Endodermal cell (in vitro differentiated cells): ENCODE data around the gene ADD1. TPM values are rescaled to one million over a fixed set of nuclear protein-coding genes. Genes with fewer than 3 reads are reported as not detected.

Experiments
- DNase-seq: peaks from one replicate; pipeline ENCODE4 v3.0.0-alpha.2; 2017
- H3K27ac ChIP-seq: 2 replicates; pipeline ENCODE4 v1.5.1; 2013; ENCODE audit warnings: mild to moderate bottlenecking, low read depth, low read length, moderate library complexity
- H3K27me3 ChIP-seq: 2 replicates; pipeline ENCODE4 v1.6.1; 2013; ENCODE audit warnings: mild to moderate bottlenecking, low read length, moderate library complexity; ENCODE audit not compliant: insufficient read depth, control insufficient read depth, poor library complexity, severe bottlenecking
- H3K36me3 ChIP-seq: 2 replicates; pipeline ENCODE4 v1.7.0; 2013; ENCODE audit warnings: mild to moderate bottlenecking, low read length, moderate library complexity; ENCODE audit not compliant: control insufficient read depth, insufficient read depth
- H3K4me1 ChIP-seq: one replicate; pipeline ENCODE4 v1.7.0; 2013; ENCODE audit warnings: low read length; ENCODE audit not compliant: control insufficient read depth, insufficient read depth
- H3K4me3 ChIP-seq: 2 replicates; pipeline ENCODE4 v1.5.1; 2013; ENCODE audit warnings: mild to moderate bottlenecking, low read length, moderate library complexity
- H3K9ac ChIP-seq: 2 replicates; pipeline ENCODE4 v1.6.1; 2013; ENCODE audit warnings: mild to moderate bottlenecking, low read length, moderate library complexity; ENCODE audit not compliant: poor library complexity, severe bottlenecking; ENCODE audit errors: extremely low read depth
- H3K9me3 ChIP-seq: 2 replicates; pipeline ENCODE4 v1.6.1; 2013; ENCODE audit warnings: mild to moderate bottlenecking, low read length, moderate library complexity; ENCODE audit not compliant: control insufficient read depth
- H3K27ac Mint-ChIP-seq: 2 replicates; pipeline ENCODE4 v1.8.0; 2020; ENCODE audit warnings: mixed read lengths
- H3K27me3 Mint-ChIP-seq: 2 replicates; pipeline ENCODE4 v1.8.0; 2021; ENCODE audit warnings: mild to moderate bottlenecking, mixed read lengths; ENCODE audit not compliant: insufficient read depth
- H3K36me3 Mint-ChIP-seq: 2 replicates; pipeline ENCODE4 v1.8.0; 2020; ENCODE audit warnings: low read depth, mixed read lengths
- H3K4me1 Mint-ChIP-seq: 2 replicates; pipeline ENCODE4 v1.8.0; 2020; ENCODE audit warnings: mixed read lengths
- H3K4me3 Mint-ChIP-seq: 2 replicates; pipeline ENCODE4 v1.8.0; 2020; ENCODE audit warnings: mild to moderate bottlenecking, moderate library complexity, mixed read lengths
- H3K9me3 Mint-ChIP-seq: 2 replicates; pipeline ENCODE4 v1.8.0; 2020; ENCODE audit warnings: mild to moderate bottlenecking, mixed read lengths
- CTCF ChIP-seq: fragments of 200-600 bp; sonication (generic); conservative IDR thresholded peaks from 2 replicates; pipeline ENCODE4 v1.5.0; 2021; ENCODE audit warnings: antibody characterized with exemption, mild to moderate bottlenecking
- WGBS, 2 experiments: methylation state at CpG; one replicate each; pipeline versions ENCODE4 v1.1.5 to v1.1.7; 2013; ENCODE audit warnings: missing lambda C conversion rate in 2 of 2, mixed read lengths in 1 of 2; ENCODE audit not compliant: insufficient coverage in 1 of 2, insufficient read length in 1 of 2; 5-methylcytosine and 5-hydroxymethylcytosine counted together
- total RNA-seq, 2 donors: library from RNA; stranded (reverse); fragmentation: NEBNext Ultra II Directional in 1 of 2; extraction: Animal tissue kit (Norgen Biotek cat#: 25700) in 1 of 2; gene quantifications; 2 replicates in 1 of 2; 3 replicates in 1 of 2; pipeline ENCODE4 v1.2.1, GENCODE V29; 2021

Gene ADD1
- total RNA-seq, 2 donors from 2014 or later = 231 to 257 TPM

- WGBS, 2 experiments = 93 to 96% methylated on average over 17 of the region's 17 CpGs
- Mint-ChIP-seq H3K4me3 (no peak overlapping the region), H3K4me1 (no peaks in the 10 kb centered on the region)
Observed at GRCh38 chr4:2828758-2829181, 14.9 kb upstream of the ADD1 start.

GRCh38 chr4:2829321-2829932, 14.2 kb upstream of the ADD1 start:
- no peak overlapping the region for H3K4me3 Mint-ChIP-seq
- no peaks in the 10 kb centered on the region for H3K9me3 ChIP-seq
- TF ChIP-seq CTCF = no peak
- no peak overlapping the region for H3K27ac Mint-ChIP-seq
- H3K27ac ChIP-seq = no peak overlapping the region
- no peaks in the 10 kb centered on the region for H3K4me1 Mint-ChIP-seq
- no peak for DNase-seq
- no peak overlapping the region for H3K9ac ChIP-seq
- H3K4me3 ChIP-seq = no peak overlapping the region
- H3K36me3 ChIP-seq = peaks cover 23% of the 10 kb centered on the region
- H3K36me3 Mint-ChIP-seq = peaks cover 52% of the 10 kb centered on the region
- 94 to 100% methylated on average over 1 to 18 of the region's 18 CpGs for WGBS, 2 experiments
- no peaks in the 10 kb centered on the region for H3K27me3 ChIP-seq
- H3K27me3 Mint-ChIP-seq = no peaks in the 10 kb centered on the region
- H3K9me3 Mint-ChIP-seq = no peaks in the 10 kb centered on the region
- H3K4me1 ChIP-seq = no peaks in the 10 kb centered on the region

More at GRCh38 chr4:2828758-2829181, 14.9 kb upstream of the ADD1 start:
- no peak for TF ChIP-seq CTCF
- Mint-ChIP-seq H3K27ac (peak overlapping the region; percentile 26), H3K27me3 (no peaks in the 10 kb centered on the region), H3K36me3 (peaks cover 55% of the 10 kb centered on the region), H3K9me3 (no peaks in the 10 kb centered on the region)
- Histone ChIP-seq H3K4me1 (no peaks in the 10 kb centered on the region), H3K27me3 (no peaks in the 10 kb centered on the region), H3K9ac (no peak overlapping the region), H3K4me3 (no peak overlapping the region), H3K9me3 (no peaks in the 10 kb centered on the region), H3K36me3 (peaks cover 17% of the 10 kb centered on the region), H3K27ac (no peak overlapping the region)
- no peak for DNase-seq

- H3K36me3 ChIP-seq = peaks cover 21% of the 10 kb centered on the region
- Mint-ChIP-seq H3K4me1 (no peaks in the 10 kb centered on the region), H3K27ac (no peak overlapping the region), H3K36me3 (peaks cover 51% of the 10 kb centered on the region), H3K27me3 (no peaks in the 10 kb centered on the region), H3K9me3 (no peaks in the 10 kb centered on the region), H3K4me3 (no peak overlapping the region)
- DNase-seq = no peak
- no peak overlapping the region for H3K27ac ChIP-seq
- 80 to 96% methylated on average over 5 to 19 of the region's 19 CpGs for WGBS, 2 experiments
- TF ChIP-seq CTCF = no peak
- H3K9me3 ChIP-seq = no peaks in the 10 kb centered on the region
- no peak overlapping the region for H3K9ac ChIP-seq
- H3K4me1 ChIP-seq = no peaks in the 10 kb centered on the region
- H3K4me3 ChIP-seq = no peak overlapping the region
- H3K27me3 ChIP-seq = no peaks in the 10 kb centered on the region
Observed at GRCh38 chr4:2829933-2830451, 13.7 kb upstream of the ADD1 start.
